GM12878 (cell line): ENCODE measurements around the gene LCE1C. TPM values are rescaled to one million over a fixed set of nuclear protein-coding genes. Genes with fewer than 3 reads are reported as not detected.

Experiments
- ATAC-seq: fragments of 200-7000 bp; cut with Tn5 transposase; 3 replicates; pipeline ENCODE4 v1.9.1; 2020; ENCODE audit warnings: mild to moderate bottlenecking, moderate library complexity
- BruUV-seq: library from RNA; stranded (reverse); fragments of 400-500 nt; replicated peaks from 2 replicates; lab custom pipeline; 2021; lab: Mats Ljungman, UMichigan
- CTCF ChIA-PET: fragments of 300-600 bp; sonication (Branson Sonifier 250); formaldehyde crosslinking; extraction: SDS; loops from one replicate; lab custom pipeline; 2021; ENCODE audit warnings: inconsistent platforms; lab: Yijun Ruan, JAX
- POLR2A ChIA-PET: fragments of 350-600 bp; formaldehyde crosslinking; extraction: SDS; loops from one replicate; lab custom pipeline; 2021; ENCODE audit warnings: inconsistent platforms; lab: Charles Lee
- RAD21 ChIA-PET: fragments of 300-600 bp; sonication (Branson Sonifier 250); formaldehyde crosslinking; loops from one replicate; lab custom pipeline; 2023; ENCODE audit warnings: antibody characterized with exemption; ENCODE audit not compliant: unreplicated experiment; lab: Charles Lee
- SMC1A ChIA-PET: fragments of 300-600 bp; sonication (Branson Sonifier 250); formaldehyde crosslinking; loops from one replicate; lab custom pipeline; 2023; ENCODE audit not compliant: unreplicated experiment, uncharacterized antibody; lab: Charles Lee
- DNase-seq: peaks from one replicate; pipeline ENCODE4 v3.0.0-alpha.2; 2011; ENCODE audit warnings: low read depth, low spot score
- FAIRE-seq: peaks from 3 replicates; lab custom pipeline; 2011; peaks lifted over from hg19 to GRCh38; lab: Jason Lieb, UNC
- H2AFZ ChIP-seq: 2 replicates; pipeline ENCODE4 v1.6.0; 2011; ENCODE audit warnings: low read depth, low read length, control low read depth; ENCODE audit not compliant: control insufficient read depth
- H3K27ac ChIP-seq: 2 replicates; pipeline ENCODE4 v1.5.1; 2011; ENCODE audit warnings: control low read depth; ENCODE audit not compliant: control insufficient read depth, insufficient read depth
- H3K27me3 ChIP-seq, 2 experiments: replicated peaks in 1 of 2; 2 replicates each; pipeline versions ENCODE4 v1.6.0 to v1.6.1; 2011; ENCODE audit warnings: low read length in 1 of 2; ENCODE audit not compliant: control insufficient read depth in 2 of 2, insufficient read depth in 2 of 2
- H3K36me3 ChIP-seq, 2 experiments: 2 replicates each; pipeline ENCODE4 v1.5.1; 2011; ENCODE audit warnings: low read length in 1 of 2; ENCODE audit not compliant: control insufficient read depth in 2 of 2, insufficient read depth in 2 of 2
- H3K4me1 ChIP-seq: 2 replicates; pipeline ENCODE4 v1.6.1; 2011; ENCODE audit warnings: mild to moderate bottlenecking, low read length, moderate library complexity, mixed read lengths; ENCODE audit not compliant: control insufficient read depth, insufficient read depth
- H3K4me2 ChIP-seq: 2 replicates; pipeline ENCODE4 v1.6.0; 2011; ENCODE audit warnings: control low read depth; ENCODE audit not compliant: control insufficient read depth, insufficient read depth
- H3K4me3 ChIP-seq: fragments of 200-600 bp; sonication (generic); 2 replicates; pipeline ENCODE4 v1.5.1; 2016
- H3K79me2 ChIP-seq: 2 replicates; pipeline ENCODE4 v1.6.0; 2011; ENCODE audit warnings: low read length; ENCODE audit not compliant: control insufficient read depth, insufficient read depth
- H3K9ac ChIP-seq: 2 replicates; pipeline ENCODE4 v1.8.0; 2011; ENCODE audit warnings: low read length, control low read depth, mixed read lengths; ENCODE audit not compliant: control insufficient read depth, insufficient read depth
- H3K9me3 ChIP-seq: replicated peaks from 3 replicates; pipeline ENCODE4 v1.5.1; 2011; ENCODE audit warnings: mild to moderate bottlenecking, low read length; ENCODE audit not compliant: control insufficient read depth, insufficient read depth
- H4K20me1 ChIP-seq: 2 replicates; pipeline ENCODE4 v1.6.0; 2011; ENCODE audit not compliant: control insufficient read depth, insufficient read depth
- CBFB ChIP-seq: IDR thresholded peaks from 2 replicates; pipeline ENCODE4 v1.6.1; 2016; ENCODE audit warnings: antibody characterized with exemption, low read depth
- CHD2 ChIP-seq: IDR thresholded peaks from 2 replicates; pipeline ENCODE4 v1.6.1; 2011; ENCODE audit warnings: low read depth, low read length, improper control_type of control experiment, borderline replicate concordance
- CHD4 ChIP-seq: fragments of 200-600 bp; sonication (generic); IDR thresholded peaks from 2 replicates; pipeline ENCODE4 v1.6.1; 2016; ENCODE audit warnings: mild to moderate bottlenecking
- DPF2 ChIP-seq: fragments of 450-650 bp; IDR thresholded peaks from 2 replicates; pipeline ENCODE4 v1.6.1; 2017; ENCODE audit warnings: mild to moderate bottlenecking
- HDAC6 ChIP-seq: fragments of 200-600 bp; sonication (generic); IDR thresholded peaks from one replicate; pipeline ENCODE4 v1.8.0; 2017; ENCODE audit warnings: antibody characterized with exemption; ENCODE audit not compliant: unreplicated experiment
- IRF4 ChIP-seq: IDR thresholded peaks from 2 replicates; pipeline ENCODE4 v1.6.1; 2011; ENCODE audit warnings: low read depth, low read length
- KAT2A ChIP-seq: conservative IDR thresholded peaks from 2 replicates; pipeline ENCODE4 v1.6.1; 2011; ENCODE audit warnings: low read depth, low read length; ENCODE audit not compliant: control insufficient read depth
- KDM1A ChIP-seq: fragments of 200-600 bp; sonication (generic); IDR thresholded peaks from 2 replicates; pipeline ENCODE4 v1.6.1; 2016; ENCODE audit warnings: borderline replicate concordance
- MTA2 ChIP-seq: fragments of 450-650 bp; IDR thresholded peaks from 2 replicates; pipeline ENCODE4 v1.6.1; 2016; ENCODE audit warnings: low read depth, mild to moderate bottlenecking, moderate library complexity
- NR2C2 ChIP-seq: IDR thresholded peaks from 2 replicates; pipeline ENCODE4 v1.6.1; 2011; ENCODE audit warnings: borderline replicate concordance, low read depth; ENCODE audit not compliant: control insufficient read depth, insufficient read length
- PAX8 ChIP-seq: fragments of 450-650 bp; IDR thresholded peaks from 2 replicates; pipeline ENCODE4 v1.6.1; 2017; ENCODE audit warnings: mild to moderate bottlenecking, moderate library complexity
- POLR2AphosphoS2 ChIP-seq: IDR thresholded peaks from 2 replicates; pipeline ENCODE4 v1.6.1; 2011; ENCODE audit warnings: low read depth, mild to moderate bottlenecking, low read length, improper control_type of control experiment, moderate library complexity
- SMARCA5 ChIP-seq: fragments of 450-650 bp; IDR thresholded peaks from 2 replicates; pipeline ENCODE4 v1.6.1; 2017; ENCODE audit warnings: mild to moderate bottlenecking
- SREBF2 ChIP-seq: IDR thresholded peaks from 2 replicates; pipeline ENCODE4 v1.6.1; 2012; ENCODE audit warnings: mild to moderate bottlenecking, low read length
- STAT3 ChIP-seq: IDR thresholded peaks from 2 replicates; pipeline ENCODE4 v1.6.1; 2011; ENCODE audit warnings: low read depth, low read length, improper control_type of control experiment
- TAF1 ChIP-seq: IDR thresholded peaks from 2 replicates; pipeline ENCODE4 v1.6.1; 2011; ENCODE audit warnings: mild to moderate bottlenecking, low read depth, low read length, borderline replicate concordance
- ZZZ3 ChIP-seq: IDR thresholded peaks from 2 replicates; pipeline ENCODE4 v1.6.1; 2011; ENCODE audit warnings: low read depth; ENCODE audit not compliant: control insufficient read depth, insufficient read length
- WGBS: methylation state at CpG from one replicate; pipeline ENCODE4 v1.1.6; 2016; ENCODE audit warnings: low lambda C conversion rate; ENCODE audit not compliant: insufficient replicate concordance, insufficient coverage; ENCODE audit errors: missing lambda C conversion rate; 5-methylcytosine and 5-hydroxymethylcytosine counted together
- in situ Hi-C: fragments of 300-500 bp; cut with MboI; formaldehyde crosslinking; loops from 9 replicates; pipeline ENCODE4 v1.14.3; 2018; ENCODE audit warnings: mixed read lengths
- intact Hi-C: fragments of 100-400 bp; cut with micrococcal nuclease; formaldehyde crosslinking; loops from one replicate; pipeline ENCODE4 v1.14.2; 2022; ENCODE audit not compliant: unreplicated experiment
- polyA plus RNA-seq, 11 experiments: library from polyadenylated mRNA; depleted of rRNA in 4 of 11; unstranded in 6 of 11; stranded (reverse) in 5 of 11; fragments of >200 nt; fragmentation: Nextera tagmentation in 4 of 11; fragmentation: Illumina TruSeq in 1 of 11; extraction: Ambion mirVana in 4 of 11; extraction: Trizol in 1 of 11; gene quantifications; 1 replicate in 1 of 11; 2 replicates in 10 of 11; pipeline versions ENCODE4 v1.2.1 to v1.2.3, GENCODE V29; 2011 to 2016; ENCODE audit warnings: inconsistent platforms in 2 of 11, missing spikeins in 2 of 11, low read depth in 1 of 11
- total RNA-seq, 4 experiments: library from RNA; depleted of rRNA in 3 of 4; stranded (reverse); fragments of >200 nt in 3 of 4; fragmentation: Illumina TruSeq in 1 of 4; extraction: Trizol in 1 of 4; gene quantifications; 2 replicates each; pipeline versions ENCODE4 v1.2.1 to v1.2.3, GENCODE V29; 2013 to 2021
- TF ChIP-seq, protein P1 (sequence below): fragments of 450-650 bp; conservative IDR thresholded peaks from 2 replicates; pipeline ENCODE4 v1.6.1; 2017; ENCODE audit warnings: mild to moderate bottlenecking, moderate library complexity
- TF ChIP-seq, protein P2 (sequence below): fragments of 450-650 bp; formaldehyde crosslinking; IDR thresholded peaks from 2 replicates; pipeline ENCODE4 v1.4.0; 2020; ENCODE audit warnings: mild to moderate bottlenecking, moderate library complexity

LCE1C gene
- total and polyA plus RNA-seq, 10 of the 15 experiments (the other 5 are each of a cell fraction or from before 2014, with no cell fraction given) = 0.15 to 4.1 (median 1.4) TPM; not detected in 4

DNA sequence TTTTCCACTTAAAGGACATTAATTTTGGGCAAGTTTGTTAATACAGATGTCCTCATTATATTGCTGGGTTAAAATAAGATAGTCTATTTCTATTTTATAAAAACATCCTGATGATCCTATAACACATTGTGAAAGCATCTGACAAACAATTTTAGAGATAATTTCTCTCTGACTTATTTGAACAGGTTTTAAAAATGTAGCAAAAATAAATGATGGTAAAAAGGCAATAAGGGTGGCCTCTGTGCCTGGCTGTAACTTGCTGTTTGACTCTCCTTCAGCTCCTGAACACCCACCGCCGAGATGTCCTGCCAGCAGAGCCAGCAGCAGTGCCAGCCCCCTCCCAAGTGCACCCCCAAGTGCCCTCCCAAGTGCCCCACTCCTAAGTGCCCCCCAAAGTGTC is 20.7 kb upstream of the LCE1C start, which contains the start of gene LCE1A:
Gene LCE1A, plus strand, starts transcription at position 301 of the 400 bp plus-strand sequence. Its CDS starts 0 bp downstream, at position 301.
- ChIA-PET SMC1A (no interaction called here), CTCF (interaction anchor here (0.6 kb wide), 1 partner anchor 138 kb away, joined by 3 read pairs; no protein-coding TSS in a partner anchor), POLR2A (no interaction called here), RAD21 (no interaction called here)
- no peak for TF ChIP-seq HDAC6
- TF ChIP-seq KDM1A = no peak
- TF ChIP-seq POLR2AphosphoS2 = no peak
- no peak for TF ChIP-seq NR2C2
- no peak for TF ChIP-seq CHD2
- TF ChIP-seq, protein P1, sequence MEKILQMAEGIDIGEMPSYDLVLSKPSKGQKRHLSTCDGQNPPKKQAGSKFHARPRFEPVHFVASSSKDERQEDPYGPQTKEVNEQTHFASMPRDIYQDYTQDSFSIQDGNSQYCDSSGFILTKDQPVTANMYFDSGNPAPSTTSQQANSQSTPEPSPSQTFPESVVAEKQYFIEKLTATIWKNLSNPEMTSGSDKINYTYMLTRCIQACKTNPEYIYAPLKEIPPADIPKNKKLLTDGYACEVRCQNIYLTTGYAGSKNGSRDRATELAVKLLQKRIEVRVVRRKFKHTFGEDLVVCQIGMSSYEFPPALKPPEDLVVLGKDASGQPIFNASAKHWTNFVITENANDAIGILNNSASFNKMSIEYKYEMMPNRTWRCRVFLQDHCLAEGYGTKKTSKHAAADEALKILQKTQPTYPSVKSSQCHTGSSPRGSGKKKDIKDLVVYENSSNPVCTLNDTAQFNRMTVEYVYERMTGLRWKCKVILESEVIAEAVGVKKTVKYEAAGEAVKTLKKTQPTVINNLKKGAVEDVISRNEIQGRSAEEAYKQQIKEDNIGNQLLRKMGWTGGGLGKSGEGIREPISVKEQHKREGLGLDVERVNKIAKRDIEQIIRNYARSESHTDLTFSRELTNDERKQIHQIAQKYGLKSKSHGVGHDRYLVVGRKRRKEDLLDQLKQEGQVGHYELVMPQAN = no peak
- no peak for TF ChIP-seq IRF4
- no peak for TF ChIP-seq SREBF2
- TF ChIP-seq KAT2A = no peak
- no peak for TF ChIP-seq ZZZ3
- TF ChIP-seq, protein P2, sequence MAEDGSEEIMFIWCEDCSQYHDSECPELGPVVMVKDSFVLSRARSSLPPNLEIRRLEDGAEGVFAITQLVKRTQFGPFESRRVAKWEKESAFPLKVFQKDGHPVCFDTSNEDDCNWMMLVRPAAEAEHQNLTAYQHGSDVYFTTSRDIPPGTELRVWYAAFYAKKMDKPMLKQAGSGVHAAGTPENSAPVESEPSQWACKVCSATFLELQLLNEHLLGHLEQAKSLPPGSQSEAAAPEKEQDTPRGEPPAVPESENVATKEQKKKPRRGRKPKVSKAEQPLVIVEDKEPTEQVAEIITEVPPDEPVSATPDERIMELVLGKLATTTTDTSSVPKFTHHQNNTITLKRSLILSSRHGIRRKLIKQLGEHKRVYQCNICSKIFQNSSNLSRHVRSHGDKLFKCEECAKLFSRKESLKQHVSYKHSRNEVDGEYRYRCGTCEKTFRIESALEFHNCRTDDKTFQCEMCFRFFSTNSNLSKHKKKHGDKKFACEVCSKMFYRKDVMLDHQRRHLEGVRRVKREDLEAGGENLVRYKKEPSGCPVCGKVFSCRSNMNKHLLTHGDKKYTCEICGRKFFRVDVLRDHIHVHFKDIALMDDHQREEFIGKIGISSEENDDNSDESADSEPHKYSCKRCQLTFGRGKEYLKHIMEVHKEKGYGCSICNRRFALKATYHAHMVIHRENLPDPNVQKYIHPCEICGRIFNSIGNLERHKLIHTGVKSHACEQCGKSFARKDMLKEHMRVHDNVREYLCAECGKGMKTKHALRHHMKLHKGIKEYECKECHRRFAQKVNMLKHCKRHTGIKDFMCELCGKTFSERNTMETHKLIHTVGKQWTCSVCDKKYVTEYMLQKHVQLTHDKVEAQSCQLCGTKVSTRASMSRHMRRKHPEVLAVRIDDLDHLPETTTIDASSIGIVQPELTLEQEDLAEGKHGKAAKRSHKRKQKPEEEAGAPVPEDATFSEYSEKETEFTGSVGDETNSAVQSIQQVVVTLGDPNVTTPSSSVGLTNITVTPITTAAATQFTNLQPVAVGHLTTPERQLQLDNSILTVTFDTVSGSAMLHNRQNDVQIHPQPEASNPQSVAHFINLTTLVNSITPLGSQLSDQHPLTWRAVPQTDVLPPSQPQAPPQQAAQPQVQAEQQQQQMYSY (CRISPR knock-in tag) = no peak
- no peak for TF ChIP-seq TAF1
- TF ChIP-seq PAX8 = no peak
- TF ChIP-seq MTA2 = no peak
- no peak for TF ChIP-seq SMARCA5
- TF ChIP-seq STAT3 = no peak
- no peak for TF ChIP-seq DPF2
- TF ChIP-seq CHD4 = no peak
- no peak for TF ChIP-seq CBFB
- DNase-seq = no peak
- H3K36me3 ChIP-seq = no peaks in the 10 kb centered on the region
- no peaks in the 10 kb centered on the region for H3K4me1 ChIP-seq
- no peaks in the 10 kb centered on the region for H4K20me1 ChIP-seq
- BruUV-seq = no TSS peak
- 3% methylated on average over 2 of the region's 2 CpGs for WGBS
- no peak within 1 kb of the TSS for H3K9ac ChIP-seq
- H3K27me3 ChIP-seq = no peaks in the 10 kb centered on the region
- no peaks in the 10 kb centered on the region for H3K9me3 ChIP-seq
- H2AFZ ChIP-seq = no peak within 1 kb of the TSS
- H3K27ac ChIP-seq = no peak within 1 kb of the TSS
- no peaks in the 10 kb centered on the region for H3K79me2 ChIP-seq
- FAIRE-seq = no peak
- ATAC-seq = no peak
- intact Hi-C loops = no loop called here
- in situ Hi-C loops = no loop called here
- no peak within 1 kb of the TSS for H3K4me2 ChIP-seq
- H3K4me3 ChIP-seq = no peak within 1 kb of the TSS
